Breast epithelium (tissue), 3 donors: ENCODE measurements around the gene CDH4.

ENCODE experiments used
- CTCF ChIP-seq, 3 donors: fragments of 450-650 bp; IDR thresholded peaks; one replicate each; pipeline ENCODE4 v1.5.1; 2016 to 2017; ENCODE audit warnings: antibody characterized with exemption in 3 of 3, mild to moderate bottlenecking in 3 of 3, moderate library complexity in 3 of 3
- POLR2A ChIP-seq: fragments of 450-650 bp; IDR thresholded peaks from one replicate; pipeline ENCODE4 v1.6.1; 2016; ENCODE audit warnings: antibody characterized with exemption, mild to moderate bottlenecking, moderate library complexity
- POLR2AphosphoS5 ChIP-seq, 3 donors: sonication (generic); formaldehyde crosslinking; IDR thresholded peaks; one replicate each; pipeline ENCODE4 v1.6.1; 2017; ENCODE audit warnings: antibody characterized with exemption in 3 of 3

- TF ChIP-seq CTCF (IDR thresholded peaks at IDR 0.05): no peak
- no peak for TF ChIP-seq POLR2AphosphoS5 (IDR thresholded peaks at IDR 0.05)
- TF ChIP-seq POLR2A: no peak
These were observed 522.0 kb downstream of the CDH4 start for GRCh38 chr20:61773926-61774587.
